IPS DF 4.7 (cell line): ENCODE data around the gene MRPL57.
"Not testable (repeated sequence)": the region's sequence is repeated elsewhere in the genome, so short reads cannot be mapped to it uniquely, and the experiment has no call there.

ENCODE experiments used
- DNase-seq: peaks from one replicate; pipeline ENCODE4 v3.0.0-alpha.2; 2013; ENCODE audit warnings: low spot score; ENCODE audit errors: extremely low read depth

The MRPL57 gene

GRCh38 chr13:21176215-21176981 is at the start of gene MRPL57, which contains the start of gene SKA3:
Gene MRPL57, plus strand, starts transcription at chr13:21176658. Its CDS starts 259 bp downstream, at chr13:21176917.
Gene SKA3, minus strand, starts transcription at chr13:21176552. Its CDS starts 75 bp downstream, at chr13:21176477.
- DNase-seq, result peak; percentile 83

- DNase-seq, result no peak
Measured at GRCh38 chr13:21130116-21130515, 46.3 kb upstream of the MRPL57 start.

- DNase-seq, result no peak
Measured at GRCh38 chr13:21133077-21133476, 43.4 kb upstream of the MRPL57 start.

- DNase-seq, result no peak
Measured at GRCh38 chr13:21134475-21134874, 42.0 kb upstream of the MRPL57 start.

GRCh38 chr13:21135833-21136232 is 40.6 kb upstream of the MRPL57 start:
- DNase-seq, result not testable (repeated sequence)

GRCh38 chr13:21137696-21138095 is 38.8 kb upstream of the MRPL57 start:
- DNase-seq, result no peak

GRCh38 chr13:21138561-21138960 is 37.9 kb upstream of the MRPL57 start:
- DNase-seq, result no peak

GRCh38 chr13:21139374-21139773 is 37.1 kb upstream of the MRPL57 start:
- no peak for DNase-seq

- no peak for DNase-seq
Measured at GRCh38 chr13:21142766-21143165, 33.7 kb upstream of the MRPL57 start.

GRCh38 chr13:21147827-21148226 is 28.6 kb upstream of the MRPL57 start:
- no peak for DNase-seq

GRCh38 chr13:21148557-21149258 is 27.8 kb upstream of the MRPL57 start:
- DNase-seq, result no peak

GRCh38 chr13:21149568-21149967 is 26.9 kb upstream of the MRPL57 start:
- no peak for DNase-seq

- DNase-seq, result no peak
Measured at GRCh38 chr13:21150013-21150412, 26.4 kb upstream of the MRPL57 start.

GRCh38 chr13:21152251-21152899 is 24.1 kb upstream of the MRPL57 start:
- DNase-seq, result no peak

- DNase-seq, result no peak
Measured at GRCh38 chr13:21164631-21165030, 11.8 kb upstream of the MRPL57 start.

GRCh38 chr13:21165606-21166005 is 10.9 kb upstream of the MRPL57 start:
- not testable (repeated sequence) for DNase-seq

- DNase-seq, result no peak
Measured at GRCh38 chr13:21171420-21171819, 5.0 kb upstream of the MRPL57 start.

GRCh38 chr13:21173767-21174166 is 2.7 kb upstream of the MRPL57 start:
- not testable (repeated sequence) for DNase-seq

GRCh38 chr13:21175656-21176214 is 723 bp upstream of the MRPL57 start:
- no peak for DNase-seq

- no peak for DNase-seq
Measured at GRCh38 chr13:21176982-21177284, 475 bp downstream of the MRPL57 start.

GRCh38 chr13:21181671-21182070 is 5.2 kb downstream of the MRPL57 start:
- no peak for DNase-seq

- not testable (repeated sequence) for DNase-seq
Measured at GRCh38 chr13:21186410-21186809, 10.0 kb downstream of the MRPL57 start.
